ENCODE data around the gene GREB1L. TPM values are rescaled to one million over a fixed set of nuclear protein-coding genes. Genes with fewer than 3 reads are reported as not detected.

GREB1L gene
- total and polyA plus RNA-seq, 9 of the 15 experiments (the other 6 are each of a cell fraction or from before 2014, with no cell fraction given): 0.03 TPM; not detected in 8

DNA sequence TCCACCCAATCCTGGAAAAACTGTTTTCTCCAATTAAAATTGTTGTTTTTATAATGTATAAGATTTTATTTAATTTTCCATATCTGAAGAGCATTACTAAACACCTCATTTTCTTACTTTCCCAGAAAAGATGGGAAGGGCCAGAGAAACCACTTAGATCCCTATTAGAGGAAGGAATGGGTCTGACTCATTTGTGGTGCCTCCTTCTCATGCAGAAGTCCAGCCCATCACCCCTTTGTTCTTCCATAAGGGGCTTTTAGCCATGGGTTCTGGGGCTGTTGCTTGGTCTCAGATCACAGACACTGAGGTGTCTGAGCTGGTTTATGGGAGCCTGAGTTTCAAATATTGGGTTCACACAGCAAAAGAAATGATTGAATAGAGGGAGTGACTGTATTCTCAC is 206.3 kb downstream of the GREB1L start:
- no peak overlapping the region for H3K9ac ChIP-seq (ENCODE audit: insufficient read depth in 1 of 2, low read depth in 2 of 2, low read length in 2 of 2)
- H3K27me3 ChIP-seq (ENCODE audit: control insufficient read depth in 2 of 2, insufficient read depth in 2 of 2, low read length in 2 of 2): no peaks in the 10 kb centered on the region; a peak in 2 of 5 replicates
- ChIA-PET CTCF (ENCODE audit: low intra/inter-chr PET ratio) (no interaction called here), POLR2A (no interaction called here)
- no peaks in the 10 kb centered on the region for H3K79me2 ChIP-seq (ENCODE audit: control insufficient read depth, insufficient read depth, low read length)
- H4K20me1 ChIP-seq (replicated peaks; ENCODE audit: control insufficient read depth, insufficient read depth, low read length): no peaks in the 10 kb centered on the region
- H3K4me2 ChIP-seq (ENCODE audit: insufficient read depth, low read length): no peak overlapping the region
- no peaks in the 10 kb centered on the region for H3K9me3 ChIP-seq (replicated peaks; ENCODE audit: control insufficient read depth, insufficient read depth, low read depth, low read length)
- FAIRE-seq (no peak), DNase-seq (ENCODE audit: extremely low read depth in 1 of 4, low spot score in 3 of 4) (no peak), ATAC-seq (no peak)
- no peaks in the 10 kb centered on the region for H3K36me3 ChIP-seq (ENCODE audit: control insufficient read depth, insufficient read depth, low read length)
- no peak overlapping the region for H2AFZ ChIP-seq (ENCODE audit: low read depth, low read length)
- H3K4me1 ChIP-seq (replicated peaks in 1 of 2; ENCODE audit: control insufficient read depth in 2 of 2, insufficient read depth in 2 of 2, low read length in 2 of 2): no peaks in the 10 kb centered on the region
- intact Hi-C loops (cut with micrococcal nuclease): loop anchor here (10.0 kb wide), 1 partner anchor 93 kb away; no protein-coding TSS in a partner anchor
- no peak overlapping the region for H3K27ac ChIP-seq (ENCODE audit: extremely low read depth, low read depth, low read length)
- no TSS peak for BruUV-seq (replicated peaks)
- no peak for TF ChIP-seq ARHGAP35 (IDR thresholded peaks at IDR 0.05; ENCODE audit: partially characterized antibody)
- TF ChIP-seq, protein P1, sequence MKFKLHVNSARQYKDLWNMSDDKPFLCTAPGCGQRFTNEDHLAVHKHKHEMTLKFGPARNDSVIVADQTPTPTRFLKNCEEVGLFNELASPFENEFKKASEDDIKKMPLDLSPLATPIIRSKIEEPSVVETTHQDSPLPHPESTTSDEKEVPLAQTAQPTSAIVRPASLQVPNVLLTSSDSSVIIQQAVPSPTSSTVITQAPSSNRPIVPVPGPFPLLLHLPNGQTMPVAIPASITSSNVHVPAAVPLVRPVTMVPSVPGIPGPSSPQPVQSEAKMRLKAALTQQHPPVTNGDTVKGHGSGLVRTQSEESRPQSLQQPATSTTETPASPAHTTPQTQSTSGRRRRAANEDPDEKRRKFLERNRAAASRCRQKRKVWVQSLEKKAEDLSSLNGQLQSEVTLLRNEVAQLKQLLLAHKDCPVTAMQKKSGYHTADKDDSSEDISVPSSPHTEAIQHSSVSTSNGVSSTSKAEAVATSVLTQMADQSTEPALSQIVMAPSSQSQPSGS (CRISPR knock-in tag; IDR thresholded peaks at IDR 0.05): no peak
- no peak for TF ChIP-seq GABPA (tag; conservative IDR thresholded peaks at IDR 0.05; ENCODE audit: low read depth)
- no peak for TF ChIP-seq GATAD2B (IDR thresholded peaks at IDR 0.05; ENCODE audit: borderline replicate concordance)
- TF ChIP-seq, protein P2, sequence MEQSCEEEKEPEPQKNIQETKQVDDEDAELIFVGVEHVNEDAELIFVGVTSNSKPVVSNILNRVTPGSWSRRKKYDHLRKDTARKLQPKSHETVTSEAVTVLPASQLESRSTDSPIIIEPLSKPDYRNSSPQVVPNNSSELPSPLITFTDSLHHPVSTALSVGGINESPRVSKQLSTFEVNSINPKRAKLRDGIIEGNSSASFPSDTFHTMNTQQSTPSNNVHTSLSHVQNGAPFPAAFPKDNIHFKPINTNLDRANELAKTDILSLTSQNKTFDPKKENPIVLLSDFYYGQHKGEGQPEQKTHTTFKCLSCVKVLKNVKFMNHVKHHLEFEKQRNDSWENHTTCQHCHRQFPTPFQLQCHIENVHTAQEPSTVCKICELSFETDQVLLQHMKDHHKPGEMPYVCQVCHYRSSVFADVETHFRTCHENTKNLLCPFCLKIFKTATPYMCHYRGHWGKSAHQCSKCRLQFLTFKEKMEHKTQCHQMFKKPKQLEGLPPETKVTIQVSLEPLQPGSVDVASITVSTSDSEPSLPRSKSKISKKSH (CRISPR knock-in tag; IDR thresholded peaks at IDR 0.05): no peak
- TF ChIP-seq, protein P3, sequence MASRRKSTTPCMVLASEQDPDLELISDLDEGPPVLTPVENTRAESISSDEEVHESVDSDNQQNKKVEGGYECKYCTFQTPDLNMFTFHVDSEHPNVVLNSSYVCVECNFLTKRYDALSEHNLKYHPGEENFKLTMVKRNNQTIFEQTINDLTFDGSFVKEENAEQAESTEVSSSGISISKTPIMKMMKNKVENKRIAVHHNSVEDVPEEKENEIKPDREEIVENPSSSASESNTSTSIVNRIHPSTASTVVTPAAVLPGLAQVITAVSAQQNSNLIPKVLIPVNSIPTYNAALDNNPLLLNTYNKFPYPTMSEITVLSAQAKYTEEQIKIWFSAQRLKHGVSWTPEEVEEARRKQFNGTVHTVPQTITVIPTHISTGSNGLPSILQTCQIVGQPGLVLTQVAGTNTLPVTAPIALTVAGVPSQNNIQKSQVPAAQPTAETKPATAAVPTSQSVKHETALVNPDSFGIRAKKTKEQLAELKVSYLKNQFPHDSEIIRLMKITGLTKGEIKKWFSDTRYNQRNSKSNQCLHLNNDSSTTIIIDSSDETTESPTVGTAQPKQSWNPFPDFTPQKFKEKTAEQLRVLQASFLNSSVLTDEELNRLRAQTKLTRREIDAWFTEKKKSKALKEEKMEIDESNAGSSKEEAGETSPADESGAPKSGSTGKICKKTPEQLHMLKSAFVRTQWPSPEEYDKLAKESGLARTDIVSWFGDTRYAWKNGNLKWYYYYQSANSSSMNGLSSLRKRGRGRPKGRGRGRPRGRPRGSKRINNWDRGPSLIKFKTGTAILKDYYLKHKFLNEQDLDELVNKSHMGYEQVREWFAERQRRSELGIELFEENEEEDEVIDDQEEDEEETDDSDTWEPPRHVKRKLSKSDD (conservative IDR thresholded peaks at IDR 0.05; ENCODE audit: low read length): no peak
- TF ChIP-seq, protein P4, sequence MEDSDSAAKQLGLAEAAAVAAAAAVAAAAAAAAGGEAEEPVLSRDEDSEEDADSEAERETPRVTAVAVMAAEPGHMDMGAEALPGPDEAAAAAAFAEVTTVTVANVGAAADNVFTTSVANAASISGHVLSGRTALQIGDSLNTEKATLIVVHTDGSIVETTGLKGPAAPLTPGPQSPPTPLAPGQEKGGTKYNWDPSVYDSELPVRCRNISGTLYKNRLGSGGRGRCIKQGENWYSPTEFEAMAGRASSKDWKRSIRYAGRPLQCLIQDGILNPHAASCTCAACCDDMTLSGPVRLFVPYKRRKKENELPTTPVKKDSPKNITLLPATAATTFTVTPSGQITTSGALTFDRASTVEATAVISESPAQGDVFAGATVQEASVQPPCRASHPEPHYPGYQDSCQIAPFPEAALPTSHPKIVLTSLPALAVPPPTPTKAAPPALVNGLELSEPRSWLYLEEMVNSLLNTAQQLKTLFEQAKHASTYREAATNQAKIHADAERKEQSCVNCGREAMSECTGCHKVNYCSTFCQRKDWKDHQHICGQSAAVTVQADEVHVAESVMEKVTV (CRISPR knock-in tag; IDR thresholded peaks at IDR 0.05): no peak
- TF ChIP-seq EP400 (IDR thresholded peaks at IDR 0.05): no peak
- no peak for TF ChIP-seq PCBP1 (IDR thresholded peaks at IDR 0.05; ENCODE audit: low read depth, low read length, poor library complexity, severe bottlenecking)
- no peak for TF ChIP-seq ZNF232 (CRISPR knock-in tag; IDR thresholded peaks at IDR 0.05)
- TF ChIP-seq XRCC3 (IDR thresholded peaks at IDR 0.05): no peak
- no peak for TF ChIP-seq ZNF699 (CRISPR knock-in tag; IDR thresholded peaks at IDR 0.05; ENCODE audit: insufficient replicate concordance)
- TF ChIP-seq SUPT5H (IDR thresholded peaks at IDR 0.05): no peak
- TF ChIP-seq, protein P5, sequence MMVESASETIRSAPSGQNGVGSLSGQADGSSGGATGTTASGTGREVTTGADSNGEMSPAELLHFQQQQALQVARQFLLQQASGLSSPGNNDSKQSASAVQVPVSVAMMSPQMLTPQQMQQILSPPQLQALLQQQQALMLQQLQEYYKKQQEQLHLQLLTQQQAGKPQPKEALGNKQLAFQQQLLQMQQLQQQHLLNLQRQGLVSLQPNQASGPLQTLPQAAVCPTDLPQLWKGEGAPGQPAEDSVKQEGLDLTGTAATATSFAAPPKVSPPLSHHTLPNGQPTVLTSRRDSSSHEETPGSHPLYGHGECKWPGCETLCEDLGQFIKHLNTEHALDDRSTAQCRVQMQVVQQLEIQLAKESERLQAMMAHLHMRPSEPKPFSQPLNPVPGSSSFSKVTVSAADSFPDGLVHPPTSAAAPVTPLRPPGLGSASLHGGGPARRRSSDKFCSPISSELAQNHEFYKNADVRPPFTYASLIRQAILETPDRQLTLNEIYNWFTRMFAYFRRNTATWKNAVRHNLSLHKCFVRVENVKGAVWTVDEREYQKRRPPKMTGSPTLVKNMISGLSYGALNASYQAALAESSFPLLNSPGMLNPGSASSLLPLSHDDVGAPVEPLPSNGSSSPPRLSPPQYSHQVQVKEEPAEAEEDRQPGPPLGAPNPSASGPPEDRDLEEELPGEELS (CRISPR knock-in tag; IDR thresholded peaks at IDR 0.05; ENCODE audit: borderline replicate concordance): no peak
- no peaks in the 10 kb centered on the region for H3K9me1 ChIP-seq (ENCODE audit: control insufficient read depth, insufficient read depth, low read length)
- no peak overlapping the region for H3K4me3 ChIP-seq
- in situ Hi-C loops (cut with MboI): loop anchor here (10.0 kb wide), 1 partner anchor 243 kb away; no protein-coding TSS in a partner anchor
